Suprapubic skin (tissue), 4 donors: Measurements from ENCODE around the gene UNC45A. TPM values are rescaled to one million over a fixed set of nuclear protein-coding genes. Genes with fewer than 3 reads are reported as not detected.

Source experiments
- DNase-seq, 2 donors: peaks; one replicate each; pipeline ENCODE4 v3.0.0-alpha.2; 2019; ENCODE audit warnings: low spot score in 2 of 2
- H3K27ac ChIP-seq: fragments of 200-600 bp; sonication (generic); one replicate; pipeline ENCODE4 v1.5.1; 2019
- H3K27me3 ChIP-seq: fragments of 200-600 bp; sonication (generic); one replicate; pipeline ENCODE4 v1.5.1; 2019
- H3K36me3 ChIP-seq: fragments of 200-600 bp; sonication (generic); one replicate; pipeline ENCODE4 v1.5.1; 2019
- H3K4me1 ChIP-seq: fragments of 200-600 bp; sonication (generic); one replicate; pipeline ENCODE4 v1.5.1; 2019
- H3K4me3 ChIP-seq: fragments of 200-600 bp; sonication (generic); one replicate; pipeline ENCODE4 v1.5.1; 2019; ENCODE audit warnings: mild to moderate bottlenecking
- H3K9me3 ChIP-seq: fragments of 200-600 bp; sonication (generic); one replicate; pipeline ENCODE4 v1.5.1; 2019
- CTCF ChIP-seq, 2 donors: fragments of 200-600 bp in 1 of 2; fragments of 450-650 bp in 1 of 2; sonication (generic) in 1 of 2; IDR thresholded peaks; one replicate each; pipeline ENCODE4 v1.5.1; 2016 to 2019; ENCODE audit warnings: antibody characterized with exemption in 2 of 2, mild to moderate bottlenecking in 1 of 2, moderate library complexity in 1 of 2
- EP300 ChIP-seq: sonication (generic); formaldehyde crosslinking; IDR thresholded peaks from one replicate; pipeline ENCODE4 v1.6.1; 2017; ENCODE audit warnings: antibody characterized with exemption
- POLR2A ChIP-seq, 2 donors: fragments of 450-650 bp; IDR thresholded peaks; one replicate each; pipeline ENCODE4 v1.6.1; 2017; ENCODE audit warnings: antibody characterized with exemption in 2 of 2, mild to moderate bottlenecking in 2 of 2, moderate library complexity in 2 of 2
- POLR2AphosphoS5 ChIP-seq, 3 donors: sonication (generic); formaldehyde crosslinking; IDR thresholded peaks; one replicate each; pipeline ENCODE4 v1.6.1; 2017; ENCODE audit warnings: antibody characterized with exemption in 3 of 3
- WGBS: methylation state at CpG from one replicate; pipeline ENCODE4 v1.1.5; 2018; 5-methylcytosine and 5-hydroxymethylcytosine counted together
- total RNA-seq, 4 donors: library from RNA; depleted of rRNA; stranded (reverse); fragments of >200 nt; gene quantifications; one replicate each; pipeline ENCODE4 v1.1.0, GENCODE V29; 2016

UNC45A gene
- total RNA-seq, 4 donors from 2014 or later, result 52.4 to 94.5 (median 67.8) TPM

DNA sequence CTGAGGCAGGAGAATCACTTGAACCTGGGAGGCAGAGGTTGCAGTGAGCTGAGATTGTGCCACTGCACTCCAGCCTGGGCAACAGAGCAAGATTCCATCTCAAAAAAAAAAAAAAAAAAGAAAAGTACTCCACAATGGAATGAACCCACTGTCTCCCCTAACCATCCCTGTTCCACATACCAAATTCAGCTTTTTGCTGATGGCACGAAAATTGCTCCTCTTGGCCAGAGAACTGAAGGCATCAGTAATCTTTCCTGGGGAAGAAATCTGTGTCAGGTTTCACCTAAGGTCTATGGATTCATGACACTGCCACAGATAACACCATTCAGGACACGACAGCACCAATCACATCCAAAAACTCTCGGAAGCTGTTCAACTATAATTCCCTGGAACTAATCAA, 66.1 kb downstream of the UNC45A start:
- no peak overlapping the region for H3K4me3 ChIP-seq
- no peak overlapping the region for H3K27ac ChIP-seq
- DNase-seq, result no peak
- no peaks in the 10 kb centered on the region for H3K27me3 ChIP-seq
- TF ChIP-seq CTCF (IDR thresholded peaks at IDR 0.05) (no peak), POLR2AphosphoS5 (IDR thresholded peaks at IDR 0.05) (no peak), POLR2A (IDR thresholded peaks at IDR 0.05) (no peak), EP300 (no peak)
- H3K36me3 ChIP-seq, result peaks cover 88% of the 10 kb centered on the region
- H3K9me3 ChIP-seq, result no peaks in the 10 kb centered on the region
- no peaks in the 10 kb centered on the region for H3K4me1 ChIP-seq
- 91% methylated on average over 3 of the region's 3 CpGs for WGBS

Other genes with a start within 250 kb of the UNC45A start
- 1 to 10 TPM in 1 of 4 donors, under 1 TPM in 3; 0.72 to 2.4 (median 0.84) TPM for gene BLM, start 217.9 kb upstream of the UNC45A start, total RNA-seq
- gene FURIN, start 66.7 kb upstream of the UNC45A start, total RNA-seq, result 100 to 1,000 TPM in 2 of 4 donors, 10 to 100 TPM in 2; 61.6 to 120 (median 100) TPM
- gene FES, start 50.8 kb upstream of the UNC45A start, total RNA-seq, result 10 to 100 TPM in 3 of 4 donors, 1 to 10 TPM in 1; 6.3 to 18.7 (median 11.8) TPM
- 10 to 100 TPM; 51.3 to 91.9 (median 62.2) TPM for gene MAN2A2, start 32.0 kb upstream of the UNC45A start, total RNA-seq
- gene HDDC3, start 2.7 kb upstream of the UNC45A start, total RNA-seq, result 100 to 1,000 TPM in 1 of 4 donors, 10 to 100 TPM in 3; 13.5 to 119 (median 17.0) TPM
- 10 to 100 TPM; 12.9 to 25.4 (median 17.9) TPM for gene RCCD1, start 19.6 kb downstream of the UNC45A start, total RNA-seq
- 10 to 100 TPM; 17.6 to 41.2 (median 34.6) TPM for gene PRC1, start 59.2 kb downstream of the UNC45A start, total RNA-seq
- gene VPS33B, start 87.3 kb downstream of the UNC45A start, total RNA-seq, result 10 to 100 TPM; 16.5 to 23.1 (median 18.4) TPM
- 1 to 10 TPM in 1 of 4 donors, under 1 TPM in 3; 0.23 to 2.2 (median 0.62) TPM for gene SV2B, start 165.0 kb downstream of the UNC45A start, total RNA-seq